ENCODE results near the gene CDK3.

DNA sequence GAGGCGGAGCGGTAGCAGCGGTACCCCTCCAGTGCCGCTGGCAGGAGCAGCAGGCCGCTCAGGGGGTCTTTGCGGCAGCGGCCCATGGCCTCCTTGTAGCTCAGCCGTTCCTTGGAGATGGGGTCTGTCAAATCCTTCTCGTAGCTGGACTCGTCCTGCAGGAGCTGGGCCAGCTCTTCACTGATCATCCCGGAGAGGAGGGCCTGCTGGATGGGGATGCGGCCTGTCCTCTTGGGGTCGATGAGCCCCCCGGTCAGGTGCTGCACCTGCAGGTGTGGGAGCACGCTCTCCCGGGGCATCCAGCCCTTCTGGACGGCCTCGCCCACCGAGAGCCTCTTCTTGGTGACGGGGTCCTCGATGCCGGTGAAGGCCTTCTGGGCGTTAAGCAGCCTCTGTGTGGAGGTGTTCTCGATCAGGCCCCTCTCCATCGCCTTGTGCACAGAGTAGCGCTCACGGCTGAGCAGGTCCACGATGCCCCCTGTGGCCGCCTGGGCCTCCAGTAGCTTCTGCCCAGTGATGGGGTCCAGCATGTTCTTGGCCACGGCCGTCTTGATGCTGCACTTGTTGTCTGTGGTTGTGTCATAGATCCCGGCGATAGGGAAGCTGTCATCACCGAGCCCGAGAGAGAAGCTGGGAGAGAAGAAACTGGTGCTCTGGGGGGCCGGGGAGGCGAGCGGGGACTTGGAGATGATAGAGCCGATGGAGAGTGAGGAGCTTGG, 6.6 kb downstream of the CDK3 start:
- no peak for TF ChIP-seq POLR2AphosphoS5 (IDR thresholded peaks at IDR 0.05; ENCODE audit: borderline replicate concordance, low read depth, low read length)
- TF ChIP-seq EZH2 (IDR thresholded peaks at IDR 0.05) = no peak

All from SK-N-MC (cell line).